GM19467 (cell line): ENCODE data around the gene OVCH2.
"Not testable (repeated sequence)": the region's sequence is repeated elsewhere in the genome, so short reads cannot be mapped to it uniquely, and the experiment has no call there.

Experiments
- ATAC-seq: cut with Tn5 transposase; IDR thresholded peaks from one replicate; pipeline ENCODE4 v1.9.1; 2021; ENCODE audit warnings: mild to moderate bottlenecking, moderate library complexity; ENCODE audit not compliant: unreplicated experiment

The OVCH2 gene

GRCh38 chr11:7672276-7672959 lies 33.9 kb downstream of the OVCH2 start:
- peak; percentile 13 for ATAC-seq

- ATAC-seq = peak; percentile 46
Measured at GRCh38 chr11:7671347-7672215, 34.7 kb downstream of the OVCH2 start.

GRCh38 chr11:7670641-7671040 lies 35.6 kb downstream of the OVCH2 start:
- ATAC-seq = no peak

- no peak for ATAC-seq
Measured at GRCh38 chr11:7668911-7669310, 37.4 kb downstream of the OVCH2 start.

- no peak for ATAC-seq
Measured at GRCh38 chr11:7668464-7668863, 37.8 kb downstream of the OVCH2 start.

GRCh38 chr11:7667460-7667859 lies 38.8 kb downstream of the OVCH2 start:
- no peak for ATAC-seq

GRCh38 chr11:7666292-7666866 lies 39.9 kb downstream of the OVCH2 start:
- no peak for ATAC-seq

GRCh38 chr11:7665473-7666291 lies 40.6 kb downstream of the OVCH2 start:
- peak; percentile 95 for ATAC-seq

- ATAC-seq = no peak
Measured at GRCh38 chr11:7664867-7665266, 41.4 kb downstream of the OVCH2 start.

- not testable (repeated sequence) for ATAC-seq
Measured at GRCh38 chr11:7663531-7663930, 42.7 kb downstream of the OVCH2 start.

GRCh38 chr11:7657306-7658025 lies 48.8 kb downstream of the OVCH2 start:
- no peak for ATAC-seq

GRCh38 chr11:7656704-7657103 lies 49.6 kb downstream of the OVCH2 start:
- ATAC-seq = no peak

- ATAC-seq = no peak
Measured at GRCh38 chr11:7655253-7656217, 50.7 kb downstream of the OVCH2 start.

- ATAC-seq = no peak
Measured at GRCh38 chr11:7654195-7654705, 52.0 kb downstream of the OVCH2 start.

- ATAC-seq = no peak
Measured at GRCh38 chr11:7651700-7652099, 54.6 kb downstream of the OVCH2 start.

GRCh38 chr11:7651140-7651551 lies 55.1 kb downstream of the OVCH2 start:
- ATAC-seq = no peak

GRCh38 chr11:7648264-7648663 lies 58.0 kb downstream of the OVCH2 start:
- no peak for ATAC-seq

GRCh38 chr11:7646866-7647265 lies 59.4 kb downstream of the OVCH2 start:
- no peak for ATAC-seq

- no peak for ATAC-seq
Measured at GRCh38 chr11:7645206-7645605, 61.1 kb downstream of the OVCH2 start.
